ENCODE results near the gene CDH23. TPM values are rescaled to one million over a fixed set of nuclear protein-coding genes. Genes with fewer than 3 reads are reported as not detected.
A peak's percentile ranks its signal among the peaks of the same experiment; 100 is the strongest.

CDH23 gene
- total and polyA plus RNA-seq, 9 of the 15 experiments (the other 6 are each of a cell fraction or from before 2014, with no cell fraction given) = 0.18 to 1.2 (median 0.47) TPM

DNA sequence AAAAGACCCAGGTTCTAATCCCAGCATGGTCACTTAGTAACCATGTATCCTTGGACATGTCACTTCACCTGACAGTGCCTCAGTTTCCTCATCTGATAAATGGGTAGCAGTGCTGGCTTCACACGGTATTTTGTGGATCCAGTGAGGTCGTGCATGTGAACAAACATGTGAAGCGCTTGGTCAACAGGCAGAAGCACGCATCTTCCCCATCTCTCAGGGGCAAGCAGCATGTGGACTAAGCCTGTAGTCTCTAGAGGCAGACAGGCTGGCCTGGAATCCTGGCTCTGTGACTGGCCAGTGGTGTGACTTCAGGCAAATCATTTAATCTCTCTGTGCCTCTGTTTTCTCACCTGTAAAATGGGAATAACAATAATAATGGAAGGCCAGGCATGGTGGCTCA, 207.0 kb downstream of the CDH23 start:
- H3K4me3 ChIP-seq = no peak overlapping the region
- H3K9me3 ChIP-seq (replicated peaks; ENCODE audit: control insufficient read depth, insufficient read depth, low read depth, low read length) = no peaks in the 10 kb centered on the region
- H2AFZ ChIP-seq (ENCODE audit: low read depth, low read length) = no peak overlapping the region
- WGBS (ENCODE audit: insufficient coverage, low coverage, missing lambda C conversion rate) = 42% methylated on average over 4 of the region's 4 CpGs
- no peak overlapping the region for H3K9ac ChIP-seq (ENCODE audit: insufficient read depth in 1 of 2, low read depth in 2 of 2, low read length in 2 of 2)
- ATAC-seq (no peak), FAIRE-seq (no peak), DNase-seq (ENCODE audit: extremely low read depth in 1 of 4, low spot score in 3 of 4) (no peak)
- H3K27me3 ChIP-seq (ENCODE audit: control insufficient read depth in 2 of 2, insufficient read depth in 2 of 2, low read length in 2 of 2) = no peaks in the 10 kb centered on the region
- no peaks in the 10 kb centered on the region for H3K36me3 ChIP-seq (ENCODE audit: control insufficient read depth, insufficient read depth, low read length)
- H3K79me2 ChIP-seq (ENCODE audit: control insufficient read depth, insufficient read depth, low read length) = no peaks in the 10 kb centered on the region
- no peaks in the 10 kb centered on the region for H3K9me1 ChIP-seq (ENCODE audit: control insufficient read depth, insufficient read depth, low read length)
- POLR2A ChIA-PET = interaction anchor here (0.9 kb wide), 1 partner anchor 19 kb away, joined by 4 read pairs; no protein-coding TSS in a partner anchor
- no peak overlapping the region for H3K4me2 ChIP-seq (ENCODE audit: insufficient read depth, low read length)
- H3K27ac ChIP-seq (ENCODE audit: extremely low read depth, low read depth, low read length) = no peak overlapping the region
- CTCF ChIA-PET (ENCODE audit: low intra/inter-chr PET ratio) = no interaction called here
- peaks cover 2 to 19% of the 10 kb centered on the region in 2 experiments; a peak in 4 of 5 replicates for H3K4me1 ChIP-seq (replicated peaks in 1 of 2; ENCODE audit: control insufficient read depth in 2 of 2, insufficient read depth in 2 of 2, low read length in 2 of 2)
- BruUV-seq (replicated peaks) = no TSS peak
- intact Hi-C loops (cut with micrococcal nuclease) = no loop called here
- in situ Hi-C loops (cut with MboI) = no loop called here
- no peaks in the 10 kb centered on the region for H4K20me1 ChIP-seq (replicated peaks; ENCODE audit: control insufficient read depth, insufficient read depth, low read length)
- no peak for TF ChIP-seq FOXK2 (conservative IDR thresholded peaks at IDR 0.05 in 1 of 2, IDR thresholded peaks at IDR 0.05 in 1 of 2; ENCODE audit: low read depth in 2 of 2)
- TF ChIP-seq ZNF77 (CRISPR knock-in tag; IDR thresholded peaks at IDR 0.05) = no peak
- no peak for TF ChIP-seq RUNX1 (IDR thresholded peaks at IDR 0.05; ENCODE audit: low read depth)
- no peak for TF ChIP-seq ELF1 (tag; IDR thresholded peaks at IDR 0.05)
- no peak for TF ChIP-seq SMAD1 (IDR thresholded peaks at IDR 0.05; ENCODE audit: low read depth, low read length, partially characterized antibody)
- no peak for TF ChIP-seq ELF4 (CRISPR knock-in tag; IDR thresholded peaks at IDR 0.05)
- no peak for TF ChIP-seq L3MBTL2 (IDR thresholded peaks at IDR 0.05)
- TF ChIP-seq, protein P1, sequence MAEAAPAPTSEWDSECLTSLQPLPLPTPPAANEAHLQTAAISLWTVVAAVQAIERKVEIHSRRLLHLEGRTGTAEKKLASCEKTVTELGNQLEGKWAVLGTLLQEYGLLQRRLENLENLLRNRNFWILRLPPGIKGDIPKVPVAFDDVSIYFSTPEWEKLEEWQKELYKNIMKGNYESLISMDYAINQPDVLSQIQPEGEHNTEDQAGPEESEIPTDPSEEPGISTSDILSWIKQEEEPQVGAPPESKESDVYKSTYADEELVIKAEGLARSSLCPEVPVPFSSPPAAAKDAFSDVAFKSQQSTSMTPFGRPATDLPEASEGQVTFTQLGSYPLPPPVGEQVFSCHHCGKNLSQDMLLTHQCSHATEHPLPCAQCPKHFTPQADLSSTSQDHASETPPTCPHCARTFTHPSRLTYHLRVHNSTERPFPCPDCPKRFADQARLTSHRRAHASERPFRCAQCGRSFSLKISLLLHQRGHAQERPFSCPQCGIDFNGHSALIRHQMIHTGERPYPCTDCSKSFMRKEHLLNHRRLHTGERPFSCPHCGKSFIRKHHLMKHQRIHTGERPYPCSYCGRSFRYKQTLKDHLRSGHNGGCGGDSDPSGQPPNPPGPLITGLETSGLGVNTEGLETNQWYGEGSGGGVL (CRISPR knock-in tag; IDR thresholded peaks at IDR 0.05) = no peak
- no peak for TF ChIP-seq DMBX1 (CRISPR knock-in tag; IDR thresholded peaks at IDR 0.05; ENCODE audit: borderline replicate concordance)
- TF ChIP-seq FOXM1 (IDR thresholded peaks at IDR 0.05; ENCODE audit: low read depth) = no peak
- no peak for TF ChIP-seq FOXM1 (CRISPR knock-in tag; IDR thresholded peaks at IDR 0.05; ENCODE audit: low read depth)
- TF ChIP-seq NFATC3 (IDR thresholded peaks at IDR 0.05) = no peak
- TF ChIP-seq RBM25 (IDR thresholded peaks at IDR 0.05; ENCODE audit: low read depth, low read length, severe bottlenecking) = peak; percentile 84
- peak; percentile 65; the same call in 1 of the 2 replicates for TF ChIP-seq SMARCA5 (IDR thresholded peaks at IDR 0.05)
- peak; percentile 66 to 71; a peak in 3 of 4 replicates for TF ChIP-seq KDM1A (IDR thresholded peaks at IDR 0.05)
- no peak for TF ChIP-seq SUPT5H (IDR thresholded peaks at IDR 0.05)
- no peak for TF ChIP-seq SMC3 (conservative IDR thresholded peaks at IDR 0.05; ENCODE audit: insufficient read depth, low read depth, low read length)
- TF ChIP-seq ZFPM2 (CRISPR knock-in tag; IDR thresholded peaks at IDR 0.05) = no peak
- TF ChIP-seq, protein P2, sequence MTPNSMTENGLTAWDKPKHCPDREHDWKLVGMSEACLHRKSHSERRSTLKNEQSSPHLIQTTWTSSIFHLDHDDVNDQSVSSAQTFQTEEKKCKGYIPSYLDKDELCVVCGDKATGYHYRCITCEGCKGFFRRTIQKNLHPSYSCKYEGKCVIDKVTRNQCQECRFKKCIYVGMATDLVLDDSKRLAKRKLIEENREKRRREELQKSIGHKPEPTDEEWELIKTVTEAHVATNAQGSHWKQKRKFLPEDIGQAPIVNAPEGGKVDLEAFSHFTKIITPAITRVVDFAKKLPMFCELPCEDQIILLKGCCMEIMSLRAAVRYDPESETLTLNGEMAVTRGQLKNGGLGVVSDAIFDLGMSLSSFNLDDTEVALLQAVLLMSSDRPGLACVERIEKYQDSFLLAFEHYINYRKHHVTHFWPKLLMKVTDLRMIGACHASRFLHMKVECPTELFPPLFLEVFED (CRISPR knock-in tag; conservative IDR thresholded peaks at IDR 0.05) = no peak
- TF ChIP-seq ADNP (tag; IDR thresholded peaks at IDR 0.05) = peak; percentile 80
- no peak for TF ChIP-seq CBX5 (IDR thresholded peaks at IDR 0.05; ENCODE audit: borderline replicate concordance, low read depth)
- TF ChIP-seq PRMT5 (CRISPR knock-in tag; IDR thresholded peaks at IDR 0.05) = no peak
- TF ChIP-seq BCOR (IDR thresholded peaks at IDR 0.05) = peak; percentile 78; the same call in 1 of the 2 replicates
- TF ChIP-seq SNIP1 (IDR thresholded peaks at IDR 0.05; ENCODE audit: low read depth) = no peak
